Measurements from ENCODE around the gene DRGX.

The DRGX gene

DNA sequence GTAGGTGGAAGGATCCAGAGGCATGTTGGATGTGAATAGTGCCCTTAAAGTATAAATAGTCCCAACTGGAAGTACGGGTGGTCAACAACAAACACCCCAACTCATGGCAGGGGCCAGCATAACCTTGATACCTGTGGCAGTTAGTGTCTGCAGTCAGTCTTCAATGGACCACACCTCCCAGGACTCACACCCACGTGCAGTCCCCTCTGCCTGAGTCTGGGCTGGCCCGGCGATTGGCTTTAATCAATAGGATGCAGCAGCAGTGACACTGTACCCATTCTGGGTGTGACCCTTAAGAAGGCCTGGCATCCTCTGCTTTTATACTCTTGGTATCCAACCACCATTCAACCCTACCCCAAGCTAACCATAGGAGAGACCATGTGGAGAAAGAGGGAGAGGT, 18.6 kb downstream of the DRGX start:
- TF ChIP-seq, protein P1, sequence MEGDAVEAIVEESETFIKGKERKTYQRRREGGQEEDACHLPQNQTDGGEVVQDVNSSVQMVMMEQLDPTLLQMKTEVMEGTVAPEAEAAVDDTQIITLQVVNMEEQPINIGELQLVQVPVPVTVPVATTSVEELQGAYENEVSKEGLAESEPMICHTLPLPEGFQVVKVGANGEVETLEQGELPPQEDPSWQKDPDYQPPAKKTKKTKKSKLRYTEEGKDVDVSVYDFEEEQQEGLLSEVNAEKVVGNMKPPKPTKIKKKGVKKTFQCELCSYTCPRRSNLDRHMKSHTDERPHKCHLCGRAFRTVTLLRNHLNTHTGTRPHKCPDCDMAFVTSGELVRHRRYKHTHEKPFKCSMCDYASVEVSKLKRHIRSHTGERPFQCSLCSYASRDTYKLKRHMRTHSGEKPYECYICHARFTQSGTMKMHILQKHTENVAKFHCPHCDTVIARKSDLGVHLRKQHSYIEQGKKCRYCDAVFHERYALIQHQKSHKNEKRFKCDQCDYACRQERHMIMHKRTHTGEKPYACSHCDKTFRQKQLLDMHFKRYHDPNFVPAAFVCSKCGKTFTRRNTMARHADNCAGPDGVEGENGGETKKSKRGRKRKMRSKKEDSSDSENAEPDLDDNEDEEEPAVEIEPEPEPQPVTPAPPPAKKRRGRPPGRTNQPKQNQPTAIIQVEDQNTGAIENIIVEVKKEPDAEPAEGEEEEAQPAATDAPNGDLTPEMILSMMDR (IDR thresholded peaks at IDR 0.05; ENCODE audit: insufficient read depth, low read depth, low read length, missing control alignments), result no peak
- no peak overlapping the region for H3K4me3 ChIP-seq (ENCODE audit: low read length)
- no peak for DNase-seq (ENCODE audit: low read depth)

DNA sequence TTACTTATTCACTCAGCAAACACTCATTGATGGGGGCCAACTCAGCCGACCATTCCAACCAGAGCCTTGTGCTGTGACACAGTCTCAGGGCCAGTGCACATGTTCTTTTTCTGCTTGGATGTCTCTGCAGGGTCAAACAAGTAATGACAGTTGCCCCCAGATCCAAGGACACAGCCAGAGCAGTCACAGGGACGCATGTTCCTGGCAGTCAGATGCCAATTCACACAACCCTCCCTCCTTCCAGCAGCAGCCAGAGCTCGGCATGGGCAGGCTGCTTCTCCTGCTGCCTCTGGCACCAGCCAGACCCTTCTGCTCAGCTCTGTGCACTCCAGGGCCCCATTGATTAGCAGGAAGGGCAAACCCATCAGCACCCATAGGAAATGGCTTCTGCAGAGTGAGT, 20.3 kb downstream of the DRGX start:
- TF ChIP-seq, protein P1 (IDR thresholded peaks at IDR 0.05; ENCODE audit: insufficient read depth, low read depth, low read length, missing control alignments), result no peak
- H3K4me3 ChIP-seq (ENCODE audit: low read length), result no peak overlapping the region
- no peak for DNase-seq (ENCODE audit: low read depth)

DNA sequence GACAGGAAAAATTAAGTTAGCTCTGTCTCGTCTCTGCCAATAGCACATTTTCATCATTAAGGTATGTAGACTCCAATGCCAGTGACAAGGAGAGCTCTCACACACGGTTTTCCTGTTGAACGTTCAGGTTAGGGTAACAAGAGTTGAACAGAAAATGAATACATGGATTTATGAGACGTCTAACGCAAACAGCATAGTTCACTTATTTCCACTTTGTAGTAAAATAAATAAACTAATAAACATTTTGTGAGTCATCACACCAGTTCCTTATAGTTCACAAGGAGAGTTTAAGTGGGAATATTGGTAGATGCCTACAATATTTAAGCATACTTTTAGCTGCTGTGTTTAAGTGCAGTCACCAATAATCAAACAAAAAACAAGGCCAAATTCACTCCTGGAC, 21.1 kb downstream of the DRGX start:
- TF ChIP-seq, protein P1 (IDR thresholded peaks at IDR 0.05; ENCODE audit: insufficient read depth, low read depth, low read length, missing control alignments), result no peak
- no peak overlapping the region for H3K4me3 ChIP-seq (ENCODE audit: low read length)
- no peak for DNase-seq (ENCODE audit: low read depth)

DNA sequence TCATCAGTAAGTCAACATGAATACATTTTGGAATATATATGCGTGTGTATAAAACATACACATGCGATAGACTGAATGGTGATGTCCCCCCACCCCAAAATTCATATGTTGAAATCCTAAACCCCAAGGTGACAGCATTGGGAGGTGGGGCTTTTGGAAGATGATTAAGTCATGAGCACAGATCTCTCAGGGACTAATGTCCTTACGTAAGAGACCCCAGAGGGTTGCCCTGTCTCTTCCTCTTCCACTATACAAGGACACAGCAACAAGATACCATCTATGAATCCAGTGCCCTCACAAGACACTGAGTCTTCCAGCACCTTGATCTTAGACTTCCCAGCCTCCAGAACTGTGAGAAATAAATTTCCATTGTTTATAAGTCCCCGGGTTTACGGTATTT, 22.5 kb downstream of the DRGX start:
- TF ChIP-seq, protein P1 (IDR thresholded peaks at IDR 0.05; ENCODE audit: insufficient read depth, low read depth, low read length, missing control alignments), result no peak
- no peak for DNase-seq (ENCODE audit: low read depth)
- H3K4me3 ChIP-seq (ENCODE audit: low read length), result no peak overlapping the region

DNA sequence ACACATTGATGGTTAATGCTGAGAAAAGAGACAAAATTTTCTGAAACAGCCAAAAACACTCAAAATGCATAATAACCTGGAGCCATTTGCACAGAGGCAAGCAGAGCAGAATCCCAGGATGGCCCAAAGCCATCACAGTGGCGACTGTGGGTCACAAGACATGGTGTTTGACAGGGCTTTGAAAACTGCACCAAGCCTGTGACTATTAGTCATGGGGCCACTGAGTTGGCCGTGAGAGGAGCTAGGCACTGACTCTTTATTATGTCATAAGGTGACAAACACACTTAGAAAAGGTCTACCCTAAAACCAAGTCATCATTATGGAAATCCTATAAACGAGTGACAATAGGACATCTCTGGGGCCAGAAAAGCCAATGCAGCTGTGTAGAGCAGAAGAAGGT, 23.9 kb downstream of the DRGX start:
- TF ChIP-seq, protein P1 (IDR thresholded peaks at IDR 0.05; ENCODE audit: insufficient read depth, low read depth, low read length, missing control alignments), result no peak
- DNase-seq (ENCODE audit: low read depth), result no peak
- no peak overlapping the region for H3K4me3 ChIP-seq (ENCODE audit: low read length)

DNA sequence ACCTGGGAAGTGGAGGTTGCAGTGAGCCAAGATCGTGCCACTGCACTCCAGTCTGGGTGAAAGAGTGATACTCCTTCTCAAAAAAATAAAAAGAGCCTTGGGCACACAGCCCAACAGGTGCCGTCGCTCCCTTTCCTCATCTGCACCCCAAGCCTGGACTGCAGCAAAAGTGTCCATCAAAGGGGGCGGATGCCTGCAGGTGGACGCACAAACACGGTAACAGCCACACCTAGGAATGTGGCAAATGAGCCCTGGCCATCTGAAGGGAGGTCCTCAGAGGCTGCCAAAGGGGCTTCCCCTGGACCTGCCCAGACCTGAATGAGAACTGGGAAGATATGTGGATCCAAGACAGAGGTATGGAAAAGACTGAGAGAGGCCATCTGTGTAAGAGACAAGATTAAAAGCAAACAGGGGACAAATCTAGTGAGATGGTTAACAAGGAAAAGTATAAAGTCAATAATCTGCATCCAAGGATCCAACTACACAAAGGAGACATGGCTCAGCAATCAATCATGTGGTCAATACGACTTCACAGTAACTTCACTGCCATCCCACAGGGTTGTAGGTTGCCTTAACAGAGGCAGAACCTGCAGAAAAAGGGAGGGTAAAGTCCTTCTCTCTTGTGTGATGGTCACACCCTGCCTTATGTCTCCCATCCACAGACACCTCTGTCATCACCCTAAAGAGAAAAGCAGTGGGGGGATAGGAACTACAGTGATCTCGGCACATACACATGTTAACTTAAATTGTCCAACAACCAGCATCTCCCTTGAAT, 25.4 kb downstream of the DRGX start:
- no peak overlapping the region for H3K4me3 ChIP-seq (ENCODE audit: low read length)
- TF ChIP-seq, protein P1 (IDR thresholded peaks at IDR 0.05; ENCODE audit: insufficient read depth, low read depth, low read length, missing control alignments), result no peak
- no peak for DNase-seq (ENCODE audit: low read depth)

Measured in epithelial cell of esophagus (primary cell).